GM21619 (cell line): Measurements from ENCODE around the gene SFXN5.
"Not testable (repeated sequence)": the region's sequence is repeated elsewhere in the genome, so short reads cannot be mapped to it uniquely, and the experiment has no call there.

Experiments
- ATAC-seq: cut with Tn5 transposase; IDR thresholded peaks from one replicate; pipeline ENCODE4 v1.9.1; 2021; ENCODE audit not compliant: unreplicated experiment

The SFXN5 gene, protein sequence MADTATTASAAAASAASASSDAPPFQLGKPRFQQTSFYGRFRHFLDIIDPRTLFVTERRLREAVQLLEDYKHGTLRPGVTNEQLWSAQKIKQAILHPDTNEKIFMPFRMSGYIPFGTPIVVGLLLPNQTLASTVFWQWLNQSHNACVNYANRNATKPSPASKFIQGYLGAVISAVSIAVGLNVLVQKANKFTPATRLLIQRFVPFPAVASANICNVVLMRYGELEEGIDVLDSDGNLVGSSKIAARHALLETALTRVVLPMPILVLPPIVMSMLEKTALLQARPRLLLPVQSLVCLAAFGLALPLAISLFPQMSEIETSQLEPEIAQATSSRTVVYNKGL

DNA sequence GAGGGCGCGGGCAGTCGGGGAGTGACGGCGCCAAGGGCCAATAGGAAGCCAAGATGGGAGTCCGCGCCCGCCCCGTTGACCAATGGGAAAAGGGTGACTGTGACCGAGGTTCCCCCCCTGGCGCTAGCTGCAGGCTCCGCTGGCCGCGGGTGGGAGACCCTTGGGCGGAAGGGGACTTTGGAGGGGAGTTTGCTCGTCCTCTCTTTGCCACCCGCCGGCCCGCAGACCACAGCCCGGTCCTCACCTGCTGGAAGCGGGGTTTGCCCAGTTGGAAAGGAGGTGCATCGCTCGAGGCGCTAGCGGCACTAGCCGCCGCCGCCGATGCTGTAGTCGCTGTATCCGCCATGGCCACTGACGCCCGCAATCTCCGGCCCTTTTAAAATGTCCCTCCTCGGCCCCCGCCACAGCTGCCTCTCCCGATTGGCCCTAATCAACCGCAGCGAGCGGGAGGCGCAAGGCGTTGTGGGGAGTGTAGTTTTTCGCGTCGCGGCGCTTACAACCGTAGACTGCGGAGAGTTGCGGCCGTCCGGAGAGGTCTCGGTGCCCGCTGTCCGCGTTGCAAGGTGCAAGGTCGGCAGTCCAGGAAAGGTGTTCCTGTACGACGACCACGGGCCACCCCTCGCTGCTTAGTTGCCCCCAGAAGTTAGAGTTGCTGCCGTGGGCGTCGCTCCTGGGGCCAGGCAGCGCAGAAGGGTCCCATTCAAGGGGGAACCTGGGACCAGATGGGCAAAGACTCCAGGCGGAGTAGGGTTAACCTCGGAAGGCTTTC, at the start of gene SFXN5:
TSS of gene SFXN5 (minus strand) at position 353 of the 769 bp plus-strand sequence. CDS start at position 346, 7 bp downstream.
- peak; percentile 85 for ATAC-seq

DNA sequence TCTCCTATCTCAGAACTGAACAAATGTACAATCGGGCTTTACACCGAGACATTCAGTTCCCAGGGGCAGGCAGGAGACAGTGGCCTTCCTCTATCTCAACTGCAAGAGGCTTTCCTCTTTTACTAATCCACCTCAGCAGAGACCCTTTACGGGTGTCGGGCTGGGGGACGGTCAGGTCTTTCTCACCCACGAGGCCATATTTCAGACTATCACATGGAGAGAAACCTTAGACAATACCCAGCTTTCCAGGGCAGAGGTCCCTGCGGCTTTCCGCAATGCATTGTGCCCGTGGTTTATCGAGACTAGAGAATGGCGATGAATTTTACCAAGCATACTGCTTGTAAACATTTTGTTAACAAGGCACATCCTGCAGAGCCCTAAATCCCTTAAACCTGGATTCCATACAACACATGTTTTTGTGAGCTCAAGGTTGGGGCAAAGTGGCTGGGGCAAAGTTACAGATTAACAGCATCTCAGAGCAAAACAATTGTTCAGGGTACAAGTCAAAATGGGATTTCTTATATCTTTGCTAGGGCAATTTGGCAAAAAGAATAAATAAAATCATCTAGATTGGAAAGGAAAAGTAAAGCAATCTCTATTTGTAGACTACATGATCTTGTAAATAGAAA, 48.2 kb upstream of the SFXN5 start:
- not testable (repeated sequence) for ATAC-seq

DNA sequence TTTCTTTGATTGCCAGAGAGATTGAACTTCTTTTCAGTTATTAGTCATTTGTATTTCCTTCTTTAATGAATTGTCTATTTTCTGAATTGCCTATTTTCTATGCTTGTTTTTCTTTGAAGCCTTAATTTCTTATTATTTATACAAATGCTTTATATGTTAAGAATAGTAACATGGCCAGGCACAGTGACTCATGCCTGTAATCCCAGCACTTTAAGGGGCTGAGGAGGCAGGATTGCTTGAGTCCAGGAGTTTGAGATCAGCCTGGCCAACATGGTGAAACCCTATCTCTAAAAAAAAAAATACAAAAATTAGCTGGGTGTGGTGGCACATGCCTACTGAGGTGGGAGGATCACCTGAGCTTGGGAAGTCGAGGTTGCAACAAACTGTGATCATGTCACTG, 45.9 kb upstream of the SFXN5 start:
- ATAC-seq, result no peak

DNA sequence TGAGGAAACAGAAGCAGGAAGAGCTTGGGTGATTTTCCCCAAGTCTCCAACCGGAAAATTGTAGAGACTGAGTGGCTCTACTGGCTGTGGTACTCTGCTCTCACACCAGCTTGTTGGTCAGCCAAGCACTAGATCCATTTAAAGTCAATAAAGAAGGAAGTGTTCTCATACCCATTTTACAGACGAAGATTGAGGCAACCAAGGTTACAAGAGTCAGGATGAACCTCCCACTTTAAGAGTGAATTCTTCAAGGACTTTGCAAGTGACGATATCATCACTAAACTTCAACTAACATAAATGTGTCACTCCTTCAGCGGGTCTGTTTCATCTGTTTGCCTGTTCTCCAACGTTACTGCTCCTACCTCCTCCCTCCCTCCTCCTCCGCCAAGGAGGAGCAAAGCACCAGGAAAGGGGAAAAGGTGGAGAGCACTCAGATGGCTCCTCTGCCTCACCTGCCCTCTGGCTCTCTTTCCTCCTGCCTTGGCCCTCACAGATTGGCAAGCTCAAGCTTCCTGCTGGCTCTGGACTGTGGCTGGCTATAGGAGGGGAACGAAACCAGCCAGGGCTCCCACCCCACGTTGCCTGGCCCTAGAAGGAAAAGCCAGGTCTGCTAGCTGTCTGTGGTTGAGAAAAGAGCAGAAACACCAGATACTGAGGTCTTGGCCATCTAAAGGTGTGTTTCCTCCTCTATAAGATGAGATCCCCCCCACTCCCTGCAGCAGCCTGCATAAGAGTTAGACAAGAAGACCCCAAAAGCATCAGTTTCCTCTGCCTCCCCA, 44.9 kb upstream of the SFXN5 start:
- ATAC-seq, result no peak

DNA sequence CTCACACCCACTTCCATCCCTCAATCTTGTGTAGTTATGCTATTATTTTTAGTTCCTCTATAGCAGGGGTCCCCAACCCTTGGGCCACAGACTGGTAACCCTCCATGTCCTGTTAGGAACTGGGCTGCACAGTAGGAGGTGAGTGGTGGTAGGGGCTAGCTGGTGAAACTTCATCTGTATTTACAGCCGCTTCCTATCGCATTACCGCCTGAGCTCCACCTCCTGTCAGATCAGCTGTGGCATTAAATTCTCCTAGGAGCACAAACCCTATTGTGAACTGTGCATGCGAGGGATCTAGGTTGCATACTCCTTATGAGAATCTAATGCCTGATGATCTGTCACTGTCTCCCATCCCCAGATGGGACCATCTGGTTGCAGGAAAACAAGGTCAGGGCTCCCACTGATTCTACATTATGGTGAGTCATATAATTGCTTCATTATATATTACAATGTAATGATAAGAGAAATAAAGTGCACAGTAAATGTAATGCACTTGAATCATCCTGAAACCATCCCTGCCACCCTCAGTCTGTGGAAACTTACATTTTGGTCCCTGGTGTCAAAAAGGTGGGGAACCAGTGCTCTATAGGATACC, 42.9 kb upstream of the SFXN5 start:
- no peak for ATAC-seq

DNA sequence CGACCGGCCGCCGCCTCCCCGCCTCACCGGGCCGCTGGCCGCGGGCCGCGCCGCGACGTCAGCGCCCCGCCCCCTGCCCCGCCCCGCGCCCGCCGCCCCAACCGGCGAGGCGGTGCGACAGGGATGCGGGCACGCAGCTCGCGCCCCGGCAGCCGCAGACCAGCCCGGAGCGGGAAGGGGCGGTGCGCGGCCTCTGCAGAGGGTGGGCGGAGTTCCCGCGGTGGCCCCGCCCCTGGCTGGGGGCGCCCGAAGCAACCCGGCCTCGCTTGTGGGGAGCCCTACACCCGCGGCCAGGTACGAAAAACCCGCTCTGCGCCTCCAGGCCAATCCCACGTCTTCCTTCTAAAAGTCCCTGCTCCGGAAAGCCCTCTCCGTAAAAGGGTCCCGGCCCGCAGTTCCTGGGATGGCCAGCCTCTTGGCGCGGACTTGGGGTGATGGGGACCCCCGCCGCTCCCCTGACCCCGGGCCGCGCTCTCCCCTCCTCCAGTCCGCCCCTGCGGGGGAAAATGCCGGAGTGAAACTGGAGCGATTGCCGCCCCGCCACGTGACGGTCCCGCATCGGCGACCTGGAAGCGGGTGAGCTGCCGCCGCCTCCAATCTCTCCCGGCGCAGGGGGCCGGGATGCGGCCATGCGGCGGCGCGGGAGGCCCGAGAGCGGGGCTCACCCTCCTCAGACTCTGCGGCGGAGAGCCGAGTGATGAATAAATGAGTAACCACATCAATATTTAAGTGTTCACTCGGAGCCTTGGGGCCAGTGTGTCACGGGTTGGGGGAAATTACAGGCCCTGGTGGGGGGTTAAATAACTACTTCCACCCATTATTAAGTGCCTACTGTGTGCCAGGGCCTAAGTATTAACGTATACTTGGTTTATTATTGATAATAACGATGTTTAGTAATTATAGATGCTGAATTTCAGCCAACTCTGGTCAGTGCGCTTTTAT, 41.7 kb upstream of the SFXN5 start, which contains the start of gene RAB11FIP5:
TSS of gene RAB11FIP5 (minus strand) at position 36 of the 942 bp plus-strand sequence. CDS start 171 bp downstream, outside the sequence.
- ATAC-seq, result peak; percentile 77

DNA sequence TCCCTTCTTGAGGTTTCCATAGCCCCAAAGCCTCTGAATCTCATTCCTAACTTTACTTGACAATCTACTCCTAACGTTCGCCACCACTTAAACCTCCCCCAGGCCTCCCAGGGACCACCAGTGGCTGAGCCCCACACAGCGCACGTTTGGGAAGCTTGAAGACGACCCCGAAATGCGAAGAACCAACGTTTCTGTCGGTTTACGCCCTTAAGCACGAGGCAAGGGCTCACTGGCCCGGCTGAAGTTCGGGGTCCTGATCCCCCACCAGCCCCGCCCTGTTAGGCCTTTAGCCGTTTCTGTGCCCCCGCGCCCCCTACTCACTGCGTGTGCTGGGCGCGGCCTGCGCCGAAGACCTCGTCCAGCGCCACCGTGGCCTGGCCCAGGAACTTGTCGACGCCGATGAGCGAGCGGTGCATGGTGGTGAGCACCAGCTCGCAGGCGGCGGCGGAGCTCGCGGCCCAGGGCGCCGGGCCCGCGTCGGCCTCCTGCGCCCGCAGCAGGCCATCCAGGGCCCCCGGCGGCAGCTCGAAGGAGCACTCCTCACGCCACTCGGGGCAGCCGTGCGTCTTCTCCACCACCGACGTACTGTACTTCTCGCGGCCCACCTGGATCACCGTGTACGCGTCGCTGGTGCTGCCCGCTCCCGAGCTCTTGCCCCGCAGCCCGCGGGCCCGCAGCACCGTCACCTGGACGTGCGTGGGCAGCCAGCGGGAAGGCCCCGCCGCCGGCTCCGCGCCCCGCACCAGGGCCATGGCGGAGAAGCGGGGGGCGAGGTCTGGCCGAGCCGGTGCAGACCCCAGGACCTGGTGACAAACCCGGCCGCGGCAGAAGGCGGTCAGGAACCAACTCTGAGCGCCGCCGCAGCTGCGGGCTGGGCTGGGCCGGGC, 40.8 kb upstream of the SFXN5 start:
- peak; percentile 16 for ATAC-seq

DNA sequence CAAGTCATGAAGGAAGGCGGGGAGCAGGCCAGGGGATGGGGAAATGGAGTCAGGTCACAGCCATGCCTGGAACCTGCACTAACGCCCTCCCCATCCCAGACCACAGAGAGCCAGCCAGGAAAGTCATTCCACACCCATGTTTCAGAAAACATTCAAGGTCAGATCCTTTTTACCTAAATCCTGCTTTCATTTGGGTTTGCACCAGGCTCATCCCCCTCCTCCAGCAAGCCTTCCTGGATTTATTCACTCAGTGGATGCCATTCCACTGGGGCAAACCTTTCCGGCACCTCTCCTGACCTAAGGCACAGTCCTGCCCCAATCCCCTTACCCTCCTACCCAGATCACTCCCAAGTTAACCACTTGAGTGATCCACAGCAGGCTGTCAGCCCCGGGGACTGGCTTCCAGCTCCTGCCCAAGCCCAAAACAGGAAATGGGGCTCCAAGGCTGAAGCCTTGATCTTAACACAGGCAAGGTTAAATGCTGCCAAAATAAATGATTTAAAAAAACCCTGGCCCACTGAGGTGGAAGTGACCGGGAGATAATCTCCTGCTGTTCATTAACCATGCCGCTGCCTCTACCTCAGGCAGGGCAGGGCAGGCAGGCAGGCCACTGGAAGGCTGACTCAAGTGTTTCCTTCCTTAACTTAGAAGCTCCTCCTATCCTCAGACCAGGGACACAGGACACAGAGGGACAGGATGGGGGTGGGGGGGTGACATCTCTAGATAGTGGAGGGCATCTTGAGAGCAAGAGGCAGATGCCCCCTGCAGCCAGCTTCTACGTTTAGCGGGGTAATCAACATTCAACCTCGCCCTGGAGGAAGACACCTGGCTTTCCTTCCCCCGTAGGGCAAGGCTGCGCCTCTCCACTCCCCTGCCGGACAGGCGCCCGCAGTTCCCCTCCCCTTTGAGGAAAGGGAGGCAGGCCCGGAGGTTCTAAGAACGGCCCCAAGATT, 39.8 kb upstream of the SFXN5 start:
- no peak for ATAC-seq

DNA sequence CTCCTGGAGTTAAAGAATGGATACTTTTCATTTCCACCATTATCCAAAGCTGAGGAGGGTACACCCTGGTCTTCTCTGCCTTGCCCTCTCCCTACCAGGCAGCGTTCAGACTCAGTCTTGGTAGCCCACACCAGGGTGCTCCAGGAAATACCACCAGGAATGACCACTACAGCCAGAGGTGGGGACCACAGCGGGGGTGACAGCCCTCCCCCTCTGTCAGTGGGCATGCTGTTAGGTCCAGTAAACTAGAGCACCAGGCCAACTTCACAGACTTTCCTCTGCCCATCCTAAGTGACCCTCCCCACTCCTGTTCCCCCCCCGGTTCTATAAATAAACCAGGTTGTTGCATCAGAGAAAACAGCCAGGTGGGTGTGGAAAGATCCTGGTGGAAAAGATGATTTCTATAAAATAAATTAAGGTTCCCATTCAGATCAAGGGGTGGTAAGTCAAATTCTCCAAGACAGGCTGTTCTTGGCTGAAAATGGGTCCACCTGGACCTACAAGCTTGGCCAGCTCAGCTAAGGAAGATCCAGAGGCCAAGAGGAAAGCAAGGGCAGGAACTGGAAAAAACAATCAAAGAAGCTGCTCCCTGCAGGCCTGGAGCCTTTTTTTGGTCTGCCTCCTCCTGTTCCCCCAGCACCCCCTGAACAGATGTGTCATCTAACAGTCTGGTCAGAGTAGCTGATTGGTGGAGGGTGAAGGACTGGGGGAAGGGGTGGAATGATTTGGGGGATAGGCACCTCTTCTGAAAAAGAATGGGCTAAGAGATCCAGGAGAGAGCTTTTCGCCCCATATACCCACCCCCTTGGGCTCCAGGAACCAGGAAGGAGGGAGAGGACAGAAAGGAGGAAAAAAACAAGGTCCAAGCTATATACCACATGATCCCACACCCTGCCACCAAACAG, 38.9 kb upstream of the SFXN5 start:
- no peak for ATAC-seq

DNA sequence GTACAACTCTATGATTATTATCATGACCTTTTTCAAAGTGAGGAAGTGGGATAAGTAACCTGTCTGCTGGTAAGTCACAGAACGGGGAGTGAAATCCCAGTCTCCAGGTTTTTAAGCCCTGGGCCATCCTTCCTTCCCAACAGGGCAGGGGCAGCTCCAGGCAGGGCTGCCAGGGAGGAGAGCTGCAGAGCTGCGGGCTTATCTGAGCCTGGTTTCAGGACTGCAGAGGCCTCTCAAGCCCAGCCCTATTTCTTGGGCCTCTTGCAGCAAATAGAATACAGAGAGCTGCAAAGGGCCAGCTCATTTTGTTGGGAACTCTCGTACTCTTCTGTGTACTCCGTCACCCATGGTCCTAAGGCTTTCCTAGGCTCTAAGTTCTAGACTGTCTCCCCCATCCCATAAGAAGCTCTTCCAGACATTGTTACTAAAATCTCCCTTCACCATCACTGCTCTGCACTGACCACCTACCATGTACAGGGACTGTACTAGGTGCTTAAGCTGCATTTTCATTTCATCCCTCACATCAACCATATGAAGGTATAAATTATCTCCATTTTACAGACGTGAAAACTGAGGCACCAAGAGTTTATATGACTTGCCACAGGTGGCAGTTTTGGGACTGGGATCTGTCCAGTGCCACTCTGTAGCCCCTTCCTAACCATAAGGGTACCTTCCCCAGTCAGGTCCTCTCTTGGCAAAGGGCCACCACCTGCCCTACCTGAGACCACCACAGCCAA, 38.1 kb upstream of the SFXN5 start:
- no peak for ATAC-seq

DNA sequence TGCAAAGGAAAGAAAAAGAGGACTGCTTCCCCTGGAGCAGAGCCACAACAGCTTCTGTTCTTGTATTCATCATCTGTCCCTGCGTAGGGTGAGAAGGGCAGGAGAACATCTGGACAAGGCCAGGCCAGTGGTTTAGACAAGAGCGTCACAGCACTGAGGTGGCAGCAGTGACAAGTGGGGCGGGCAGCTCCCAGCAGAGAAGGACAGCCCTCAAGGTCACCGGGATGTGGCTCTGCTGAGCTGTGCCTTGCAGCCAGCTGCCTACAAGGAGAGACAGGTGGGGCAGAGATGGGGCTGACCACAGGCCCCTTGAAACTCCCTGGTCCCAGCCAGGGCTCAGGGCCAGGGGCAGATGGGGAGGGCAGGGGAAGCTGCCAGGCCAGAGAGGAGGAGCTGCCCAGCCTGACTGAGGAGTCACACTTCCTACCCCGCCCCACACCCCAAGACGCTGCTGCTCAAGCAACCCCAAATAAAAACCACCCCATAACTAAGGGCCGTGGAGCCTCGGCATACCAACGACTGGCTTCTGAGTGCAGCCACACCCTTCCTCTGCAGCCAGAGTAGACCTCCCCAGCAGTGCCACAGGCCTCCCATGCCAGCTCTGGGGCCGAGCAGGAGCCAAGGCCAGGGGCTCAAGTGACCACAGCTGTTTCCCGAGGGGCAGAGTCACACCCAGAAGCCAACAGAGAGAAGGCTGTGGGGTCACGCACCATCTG, 35.9 kb upstream of the SFXN5 start:
- no peak for ATAC-seq

DNA sequence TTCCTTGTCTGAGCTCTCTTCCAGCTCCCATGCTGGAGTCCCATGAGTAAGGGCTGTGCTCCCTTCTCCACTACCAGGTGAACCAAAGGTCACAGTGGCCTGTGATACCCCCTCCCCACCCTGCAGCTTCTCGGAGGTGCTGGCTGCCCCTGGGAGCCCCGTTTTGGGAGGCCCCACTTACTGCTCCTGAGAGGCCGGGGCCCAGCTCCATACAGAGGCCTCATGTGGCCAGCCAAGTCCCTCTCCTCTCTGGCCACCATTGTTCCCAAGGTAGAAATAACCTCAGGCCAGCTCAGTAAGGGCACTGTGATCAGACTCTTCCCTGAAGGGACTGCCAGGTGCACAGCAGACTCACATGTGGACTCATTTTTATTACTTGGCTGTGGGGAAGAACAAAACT, 35.3 kb upstream of the SFXN5 start:
- ATAC-seq, result no peak

DNA sequence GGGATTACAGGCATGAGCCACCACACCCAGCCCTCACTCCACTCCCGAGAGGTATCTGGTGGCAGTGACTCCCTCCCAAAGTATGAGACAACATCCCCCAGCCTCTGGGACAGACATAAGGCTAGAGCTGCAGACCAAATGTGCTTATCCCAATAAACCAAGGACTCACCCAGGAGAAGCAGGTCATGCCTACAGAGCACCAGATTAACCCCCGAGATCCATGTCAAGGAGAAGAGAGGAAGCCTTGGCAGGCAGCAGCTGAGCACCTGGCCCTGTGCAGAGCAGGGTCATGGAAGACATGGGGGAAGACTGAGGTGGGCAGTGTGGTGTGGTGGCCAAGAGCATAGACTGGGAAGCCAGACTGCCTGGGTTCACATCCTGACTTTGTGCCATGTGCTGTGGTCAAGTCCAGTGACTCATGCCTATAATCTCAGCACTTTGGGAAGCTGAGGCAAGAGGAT, 34.0 kb upstream of the SFXN5 start:
- ATAC-seq, result no peak

DNA sequence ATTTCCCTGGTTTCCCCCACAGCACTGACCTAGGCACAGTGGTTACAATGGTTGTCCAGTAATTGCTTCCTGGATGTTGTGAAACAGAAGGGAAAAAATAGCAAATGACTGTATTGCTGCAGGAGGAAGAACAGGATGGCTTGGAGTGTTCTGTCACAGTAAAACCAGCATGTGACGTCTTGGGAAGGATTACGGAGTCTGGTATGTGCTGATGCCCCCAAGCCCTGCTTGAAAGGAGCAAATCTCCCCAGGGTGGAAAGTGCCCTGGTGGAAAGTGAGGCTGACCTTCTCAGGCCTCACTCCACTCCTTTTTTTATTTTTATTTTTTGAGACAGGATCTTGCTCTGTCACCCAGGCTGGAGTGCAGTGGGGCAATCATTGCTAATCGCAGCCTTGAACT, 33.4 kb upstream of the SFXN5 start:
- ATAC-seq, result no peak

DNA sequence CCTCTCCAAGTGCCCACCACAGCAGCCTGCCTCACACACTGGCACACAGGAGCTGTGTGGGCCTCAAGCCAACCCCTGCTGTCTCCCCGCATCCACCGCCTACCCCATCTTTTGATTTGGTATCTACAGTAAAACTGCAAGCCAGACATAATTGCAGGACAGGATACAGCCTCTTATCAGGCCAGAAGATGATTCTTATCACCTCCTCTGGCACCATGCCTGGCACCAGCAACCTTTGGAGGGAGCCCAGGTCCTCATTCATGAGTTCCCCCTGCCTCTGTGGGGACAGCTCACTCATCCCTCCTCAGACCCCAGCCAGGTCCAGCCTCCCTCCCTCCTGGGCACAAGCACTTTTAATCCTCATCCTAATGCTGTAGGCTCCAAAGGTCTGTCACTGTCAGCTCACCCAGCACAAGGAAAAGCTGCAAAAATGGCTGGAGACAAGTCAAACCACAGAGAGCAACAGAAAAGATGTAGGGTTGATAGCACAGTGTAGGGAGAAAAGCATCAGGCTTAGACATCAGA, 31.6 kb upstream of the SFXN5 start:
- ATAC-seq, result no peak
